Right lobe of liver (tissue), 4 donors: ENCODE data around the gene CELSR1.

Source experiments
- CTCF ChIP-seq, 4 donors: fragments of 200-600 bp in 3 of 4; fragments of 450-650 bp in 1 of 4; IDR thresholded peaks; one replicate each; pipeline versions ENCODE4 v1.5.1 to v1.8.0; 2016 to 2022; ENCODE audit warnings: antibody characterized with exemption in 4 of 4, mild to moderate bottlenecking in 2 of 4
- POLR2A ChIP-seq: fragments of 450-650 bp; IDR thresholded peaks from one replicate; pipeline ENCODE4 v1.6.1; 2017; ENCODE audit warnings: antibody characterized with exemption, mild to moderate bottlenecking
- donor health status: DM: no; HTN: no; CAD: no.
- donor health status: DM: no; HTN: no; CAD: no.
- donor health status: DM: no; HTN: yes; CAD: no.

GRCh38 chr22:46504584-46504983, 32.8 kb downstream of the CELSR1 start:
- TF ChIP-seq CTCF (IDR thresholded peaks at IDR 0.05), result no peak
- TF ChIP-seq POLR2A, result no peak
